Activated CD8-positive, alpha-beta memory T cell treated with anti-CD3 and anti-CD28 coated beads, Interleukin-2, amount 50 U/mL, for 24 hours (primary cell): ENCODE results near the gene CHKB.

ENCODE experiments used
- DNase-seq: peaks from one replicate; pipeline ENCODE4 v3.0.0-alpha.2; 2020; ENCODE audit errors: extremely low read depth

Gene CHKB

DNA sequence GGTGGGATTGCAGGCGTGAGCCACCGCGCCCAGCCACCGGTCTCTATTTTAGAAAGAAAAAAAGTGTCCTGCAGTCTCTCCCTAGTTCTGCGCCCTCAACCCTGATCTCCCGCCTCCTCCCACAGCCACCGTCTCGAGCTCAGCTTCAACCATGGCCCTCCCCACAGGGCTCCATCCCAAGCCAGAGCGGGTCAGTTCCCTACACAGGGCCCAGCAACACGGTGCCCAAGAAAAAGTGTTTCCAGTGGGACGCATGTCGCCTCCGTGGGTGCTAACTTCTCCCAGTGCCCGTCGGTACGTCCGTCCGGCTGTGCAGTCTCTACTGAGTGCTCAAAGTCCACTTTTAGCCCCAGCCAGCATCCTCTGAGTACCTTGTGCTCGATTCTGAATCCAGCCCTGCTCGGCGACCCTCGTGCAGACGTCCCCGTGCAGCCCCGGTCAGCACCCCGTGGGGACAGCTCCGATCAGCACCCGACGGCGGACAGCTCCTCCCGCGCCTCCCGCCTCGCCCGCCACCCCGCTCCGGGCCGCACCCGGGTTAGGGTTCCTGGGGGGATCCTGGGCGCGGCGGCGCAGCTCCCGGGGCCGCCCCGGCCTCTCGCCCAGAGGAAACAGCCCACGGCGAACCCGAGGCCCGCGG lies 17.3 kb upstream of the CHKB start:
- DNase-seq = no peak

DNA sequence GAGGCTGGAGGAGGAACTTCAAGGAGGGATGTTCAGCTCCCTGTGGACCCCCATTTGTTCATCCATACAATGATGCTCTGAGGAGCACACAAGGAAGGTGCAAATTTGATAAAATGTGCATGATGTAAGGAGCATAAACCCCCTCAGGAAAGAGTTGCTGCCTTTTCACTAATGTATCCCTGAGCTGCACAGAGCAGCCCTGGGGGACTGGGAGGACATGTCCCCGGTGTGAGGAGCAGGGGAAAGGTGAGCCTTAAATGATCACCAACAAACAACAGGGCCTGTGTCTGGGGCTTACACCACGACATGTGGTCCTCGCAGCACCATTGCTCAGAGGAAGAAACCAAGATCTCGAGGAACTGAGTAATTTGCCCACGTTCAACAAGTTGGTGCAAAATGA lies 14.4 kb upstream of the CHKB start:
- no peak for DNase-seq

DNA sequence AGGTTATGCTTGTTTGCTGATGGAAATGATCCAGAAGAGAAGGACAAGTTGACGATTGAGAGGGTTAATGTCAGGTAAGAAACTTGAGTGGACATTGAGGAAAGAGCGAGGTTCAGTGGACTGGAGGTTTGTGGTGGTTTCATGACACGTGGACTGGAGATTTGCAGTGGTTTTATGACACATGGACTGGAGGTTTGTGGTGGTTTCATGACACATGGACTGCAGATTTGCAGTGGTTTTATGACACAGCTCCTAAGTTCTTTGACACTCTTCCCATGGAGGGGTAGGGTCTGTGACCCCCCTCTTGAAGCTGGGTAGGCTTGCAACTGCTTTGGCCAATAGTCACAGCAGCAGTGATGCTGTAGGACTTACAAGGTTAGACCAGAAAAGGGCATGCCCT lies 12.5 kb upstream of the CHKB start:
- DNase-seq = no peak

GRCh38 chr22:50587407-50587806 lies 4.8 kb upstream of the CHKB start:
- no peak for DNase-seq

DNA sequence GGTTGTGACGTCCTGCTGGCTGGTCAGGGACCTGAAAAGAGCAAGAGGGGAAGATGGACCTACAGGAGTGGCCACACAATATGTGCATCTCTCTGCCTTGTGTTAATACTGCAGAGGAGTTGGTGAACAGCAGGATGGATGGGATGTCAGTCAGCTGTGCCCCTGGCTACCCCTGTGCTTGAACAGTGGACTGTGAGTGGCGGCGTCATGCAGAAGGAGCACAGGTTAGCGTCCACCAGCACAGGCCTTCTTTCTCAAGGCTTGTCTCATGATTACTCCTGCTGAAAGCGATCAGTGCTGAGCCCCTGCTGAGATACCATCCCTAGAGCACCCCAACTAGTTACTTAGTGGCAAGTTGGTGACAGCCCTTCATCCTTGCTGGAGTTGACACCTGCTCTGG lies 3.8 kb upstream of the CHKB start:
- no peak for DNase-seq

- no peak for DNase-seq
These were observed 3.1 kb upstream of the CHKB start for GRCh38 chr22:50585781-50586180.

GRCh38 chr22:50585238-50585637 lies 2.6 kb upstream of the CHKB start:
- DNase-seq = no peak

GRCh38 chr22:50584106-50585096 lies 1.8 kb upstream of the CHKB start:
- DNase-seq = no peak

- DNase-seq = no peak
These were observed 729 bp upstream of the CHKB start for GRCh38 chr22:50583294-50583861.

DNA sequence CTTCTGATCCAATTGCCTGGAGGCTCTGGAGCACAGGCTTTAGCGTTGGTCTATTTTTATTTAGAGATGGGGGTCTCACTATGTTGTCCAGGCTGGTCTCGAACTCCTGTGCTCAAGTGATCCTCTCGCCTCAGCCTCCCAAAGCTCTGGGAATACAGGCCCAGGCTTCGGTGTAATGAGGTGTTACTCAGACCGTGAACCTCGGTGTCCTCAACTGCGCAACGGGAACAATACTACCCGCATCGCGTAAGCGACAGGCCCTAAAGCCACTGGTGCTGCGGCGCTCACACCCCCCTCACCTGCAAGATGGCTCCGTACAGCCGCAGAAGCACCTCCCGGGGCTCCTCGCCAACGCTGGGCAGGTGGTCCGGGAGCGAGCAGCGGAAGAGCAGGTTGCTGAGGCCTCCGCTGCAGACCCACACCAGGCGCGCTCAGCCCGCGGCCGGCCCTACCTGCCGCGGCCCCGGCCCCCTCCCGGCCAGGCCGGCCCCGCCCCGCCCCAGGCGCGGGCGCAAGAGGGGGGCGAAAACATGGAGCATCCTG lies 628 bp downstream of the CHKB start:
- DNase-seq = no peak

GRCh38 chr22:50581031-50581949 lies 1.4 kb downstream of the CHKB start:
- no peak for DNase-seq

DNA sequence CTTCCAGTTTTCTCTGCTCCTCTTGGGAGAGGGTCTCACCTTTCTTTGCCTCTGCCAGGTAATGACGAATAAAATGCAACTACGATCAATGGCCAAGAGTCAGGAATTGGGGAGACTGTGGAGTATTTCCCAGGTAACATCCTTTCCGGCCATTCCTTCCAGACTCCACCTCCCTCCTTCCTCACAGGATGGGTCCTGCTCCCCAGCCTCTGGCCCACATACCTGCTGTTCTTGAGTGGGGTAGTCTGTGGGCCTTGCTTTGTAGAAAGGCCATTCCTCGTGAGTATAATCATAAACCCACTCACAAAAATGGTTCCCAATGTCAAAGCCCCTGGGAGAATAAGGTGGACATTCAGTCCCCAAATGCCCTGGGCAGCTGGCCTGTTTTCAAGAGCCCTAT lies 2.9 kb downstream of the CHKB start:
- no peak for DNase-seq

- DNase-seq = no peak
These were observed 3.8 kb downstream of the CHKB start for GRCh38 chr22:50578776-50579310.

DNA sequence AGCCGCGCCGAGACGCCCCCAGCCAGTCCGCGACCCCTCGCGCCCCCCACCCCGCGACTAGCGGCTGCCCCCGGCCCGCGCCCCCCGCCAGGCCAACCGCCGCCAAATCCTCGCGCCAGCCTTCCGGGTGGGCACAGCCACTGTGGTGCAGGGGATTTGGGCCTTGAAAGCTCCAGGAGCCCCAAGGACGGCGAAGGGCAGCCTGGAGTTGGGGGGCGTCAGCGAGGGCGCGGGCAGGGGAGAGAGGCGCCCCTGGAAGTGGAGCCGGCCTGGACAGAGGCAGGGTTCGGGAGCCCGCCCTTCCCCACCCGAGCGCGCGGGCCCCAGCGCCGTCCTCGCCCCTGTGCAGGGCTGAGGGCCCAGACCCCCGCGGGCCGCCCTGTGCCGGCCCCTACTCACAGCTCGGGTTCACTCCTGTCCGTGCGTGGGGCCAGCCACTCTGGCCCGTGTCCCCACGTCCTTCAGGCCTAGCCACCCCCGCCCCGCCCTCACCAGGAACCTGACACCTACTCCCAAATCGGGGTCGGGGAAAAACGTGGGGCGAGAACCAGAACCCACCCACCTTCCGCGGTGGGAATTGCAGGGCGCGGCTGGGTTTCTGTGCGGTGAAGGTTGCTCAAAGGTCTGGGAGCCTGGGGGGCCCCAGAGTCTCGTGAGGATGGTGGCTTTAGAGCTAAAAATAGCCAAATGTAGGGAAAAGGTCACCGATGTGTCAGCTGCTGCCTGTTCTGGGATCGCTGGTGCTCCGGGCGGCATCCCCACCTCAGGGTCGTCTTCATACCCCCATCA lies 4.5 kb downstream of the CHKB start, which contains the start of gene CPT1B:
CPT1B (minus strand) TSS at position 441 of the 789 bp plus-strand sequence. CDS start 512 bp downstream, outside the sequence.
- no peak for DNase-seq

GRCh38 chr22:50577697-50577986 lies 5.0 kb downstream of the CHKB start:
- no peak for DNase-seq

GRCh38 chr22:50576806-50577696 lies 5.6 kb downstream of the CHKB start:
- no peak for DNase-seq

DNA sequence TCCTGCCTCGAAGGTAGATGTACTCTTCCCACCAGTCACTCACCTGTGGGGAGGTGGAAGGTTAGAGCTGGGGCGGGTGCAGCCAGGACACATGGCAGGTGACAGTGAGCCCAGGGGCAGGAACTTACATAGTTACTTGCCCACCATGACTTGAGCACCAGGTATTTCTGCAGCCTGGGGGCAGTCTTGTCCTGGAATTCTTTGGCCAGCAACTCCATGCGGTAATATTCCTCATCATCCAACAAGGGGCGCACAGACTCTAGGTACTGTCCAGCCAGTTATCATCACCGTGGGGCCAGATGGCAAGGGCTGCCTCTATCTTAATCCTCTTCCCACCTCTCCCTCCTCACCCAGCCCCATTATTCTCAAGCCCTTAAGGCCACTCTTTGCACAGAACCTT lies 6.6 kb downstream of the CHKB start:
- DNase-seq = no peak

DNA sequence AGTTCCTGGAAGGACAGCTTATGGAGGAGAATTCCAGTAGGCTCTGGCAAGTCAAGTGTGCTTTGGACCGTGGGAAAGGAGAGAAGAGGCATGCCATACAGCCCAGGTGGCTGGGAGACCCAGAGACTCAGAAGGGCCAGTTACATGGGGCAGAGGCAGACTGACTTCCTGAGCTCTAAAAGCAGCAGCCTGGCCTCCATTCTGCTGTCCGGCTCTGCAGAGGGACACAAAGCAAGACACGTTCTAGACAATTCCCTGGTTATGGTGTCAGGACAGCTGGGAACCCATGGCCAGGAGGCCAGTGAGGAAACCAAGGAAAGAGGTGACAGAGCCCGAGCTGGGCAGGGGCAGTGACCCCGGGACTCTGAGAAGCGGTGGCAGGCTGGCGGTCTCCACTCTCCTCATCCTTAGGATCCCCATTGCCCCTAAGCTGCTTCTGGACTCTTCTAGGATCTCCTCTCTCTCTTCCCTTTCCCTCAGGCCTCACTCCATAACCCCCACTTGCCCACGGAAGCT lies 7.2 kb downstream of the CHKB start:
- DNase-seq = no peak

DNA sequence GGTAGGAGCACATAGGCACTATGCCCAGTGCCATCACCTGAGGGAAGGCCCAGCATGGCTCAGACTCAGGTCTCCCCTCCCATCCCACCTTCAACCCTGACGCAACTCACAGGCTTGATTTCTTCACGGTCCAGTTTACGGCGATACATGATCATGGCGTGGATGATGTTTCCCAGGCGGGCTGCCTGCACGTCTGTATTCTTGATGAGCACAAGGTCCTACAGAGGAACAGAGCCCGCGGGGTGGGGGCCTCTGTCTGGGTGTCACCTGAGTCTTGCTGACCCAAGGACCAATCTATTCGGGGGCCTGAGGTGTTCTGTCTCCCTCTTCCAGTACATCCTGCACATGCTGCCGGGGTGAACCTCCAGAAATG lies 8.3 kb downstream of the CHKB start:
- DNase-seq = no peak
